NCI-H146 treated with DMSO at 0.1 percent for 48 hours (cell line): Measurements from ENCODE around the gene SLC6A13.
"Not testable (repeated sequence)": the region's sequence is repeated elsewhere in the genome, so short reads cannot be mapped to it uniquely, and the experiment has no call there.

Source experiments
- DNase-seq: peaks from one replicate; lab custom pipeline; 2025; ENCODE audit not compliant: unreplicated experiment; lab: John Stamatoyannopoulos, UW

Gene SLC6A13

GRCh38 chr12:262817-263216, at the start of gene SLC6A13:
SLC6A13 (minus strand) TSS chr12:262836; CDS start chr12:260052, 2,784 bp downstream.
- DNase-seq = no peak

GRCh38 chr12:308511-308910, 45.9 kb upstream of the SLC6A13 start:
- DNase-seq = no peak

- no peak for DNase-seq
Observed at GRCh38 chr12:307406-307805, 44.8 kb upstream of the SLC6A13 start.

GRCh38 chr12:304805-305204, 42.2 kb upstream of the SLC6A13 start:
- no peak for DNase-seq

GRCh38 chr12:302766-303165, 40.1 kb upstream of the SLC6A13 start:
- not testable (repeated sequence) for DNase-seq

GRCh38 chr12:300166-300565, 37.5 kb upstream of the SLC6A13 start:
- DNase-seq = not testable (repeated sequence)

GRCh38 chr12:299511-299910, 36.9 kb upstream of the SLC6A13 start:
- not testable (repeated sequence) for DNase-seq

- DNase-seq = not testable (repeated sequence)
Observed at GRCh38 chr12:298059-298458, 35.4 kb upstream of the SLC6A13 start.

GRCh38 chr12:295132-295531, 32.5 kb upstream of the SLC6A13 start:
- no peak for DNase-seq

GRCh38 chr12:293199-293598, 30.6 kb upstream of the SLC6A13 start:
- DNase-seq = no peak

GRCh38 chr12:292186-292585, 29.6 kb upstream of the SLC6A13 start:
- DNase-seq = no peak

- DNase-seq = no peak
Observed at GRCh38 chr12:291153-291723, 28.6 kb upstream of the SLC6A13 start.

- DNase-seq = no peak
Observed at GRCh38 chr12:288687-289086, 26.1 kb upstream of the SLC6A13 start.

- no peak for DNase-seq
Observed at GRCh38 chr12:286531-287300, 24.1 kb upstream of the SLC6A13 start.

GRCh38 chr12:278046-278445, 15.4 kb upstream of the SLC6A13 start:
- no peak for DNase-seq

- no peak for DNase-seq
Observed at GRCh38 chr12:275812-276211, 13.2 kb upstream of the SLC6A13 start.

GRCh38 chr12:273382-273781, 10.7 kb upstream of the SLC6A13 start:
- DNase-seq = no peak

GRCh38 chr12:272942-273341, 10.3 kb upstream of the SLC6A13 start:
- DNase-seq = no peak

- DNase-seq = no peak
Observed at GRCh38 chr12:271161-271560, 8.5 kb upstream of the SLC6A13 start.

- DNase-seq = no peak
Observed at GRCh38 chr12:269191-269590, 6.6 kb upstream of the SLC6A13 start.

GRCh38 chr12:268483-268840, 5.8 kb upstream of the SLC6A13 start:
- DNase-seq = no peak

- DNase-seq = no peak
Observed at GRCh38 chr12:267581-268482, 5.2 kb upstream of the SLC6A13 start.
